Measurements from ENCODE around the gene TOM1L2.

TOM1L2 gene

DNA sequence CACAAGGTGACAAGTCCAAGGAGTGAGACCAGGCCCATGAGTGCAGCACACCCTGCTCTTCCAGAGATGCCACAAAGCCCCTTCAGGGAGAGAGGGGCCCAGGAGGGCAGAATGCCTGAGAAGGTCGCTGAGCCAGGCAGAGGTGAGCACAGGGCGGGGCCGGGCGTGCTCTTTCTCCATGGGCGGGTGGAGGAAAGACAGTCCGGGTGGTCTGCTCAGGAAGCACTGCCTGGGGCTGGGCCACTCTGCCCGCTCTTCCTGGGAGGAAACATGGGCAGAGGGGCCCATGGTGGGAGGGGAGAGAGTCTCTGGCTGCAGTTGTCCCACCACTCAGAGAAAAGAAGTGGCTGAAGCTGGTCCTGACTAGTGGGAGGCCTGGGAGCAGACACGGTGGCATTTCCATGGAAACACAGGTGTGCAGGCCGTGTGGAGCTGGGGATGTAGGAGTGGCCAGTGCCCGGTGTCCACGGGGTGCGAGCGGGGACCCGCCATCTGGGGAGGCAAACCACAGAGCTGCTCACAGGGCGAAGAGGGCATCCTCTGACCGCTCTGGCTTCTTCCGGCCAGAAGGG, 125.0 kb downstream of the TOM1L2 start:
- no peaks in the 10 kb centered on the region for H3K36me3 ChIP-seq (replicated peaks)
- peaks cover 5% of the 10 kb centered on the region; the same call in 1 of the 2 replicates for H3K4me1 ChIP-seq
- H3K27me3 ChIP-seq (ENCODE audit: low read depth) = no peaks in the 10 kb centered on the region
- no peaks in the 10 kb centered on the region for H3K9me3 ChIP-seq
- DNase-seq (ENCODE audit: low spot score in 2 of 2) = no peak
- in situ Hi-C loops (cut with MboI; ENCODE audit: low sequenced_read_pairs) = no loop called here
- no peak overlapping the region for H3K4me3 ChIP-seq

DNA sequence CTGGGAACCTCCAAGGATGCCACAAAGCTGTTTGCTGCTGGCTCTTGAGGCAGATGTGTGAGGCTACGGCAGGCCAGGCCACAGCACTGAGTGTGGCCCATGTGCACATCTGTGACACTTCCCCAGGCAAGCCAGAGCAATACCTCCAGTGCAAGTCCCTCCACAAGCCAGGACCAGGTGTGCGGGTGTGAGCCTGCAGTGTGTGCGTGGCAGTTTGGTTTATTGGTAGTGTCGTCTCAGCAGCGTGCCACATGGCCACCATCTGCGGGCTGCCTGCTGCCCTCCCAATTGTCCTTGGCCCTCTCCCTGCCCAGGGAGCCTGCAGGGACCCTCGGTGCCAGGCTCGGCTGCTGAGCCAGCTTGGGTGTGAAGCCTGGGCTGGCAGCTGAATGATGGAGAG, 125.6 kb downstream of the TOM1L2 start:
- Histone ChIP-seq H3K27me3 (ENCODE audit: low read depth) (no peaks in the 10 kb centered on the region), H3K4me3 (no peak overlapping the region), H3K36me3 (replicated peaks) (no peaks in the 10 kb centered on the region), H3K4me1 (peaks cover 5% of the 10 kb centered on the region; the same call in 1 of the 2 replicates), H3K9me3 (no peaks in the 10 kb centered on the region)
- in situ Hi-C loops (cut with MboI; ENCODE audit: low sequenced_read_pairs) = no loop called here
- DNase-seq (ENCODE audit: low spot score in 2 of 2) = no peak

DNA sequence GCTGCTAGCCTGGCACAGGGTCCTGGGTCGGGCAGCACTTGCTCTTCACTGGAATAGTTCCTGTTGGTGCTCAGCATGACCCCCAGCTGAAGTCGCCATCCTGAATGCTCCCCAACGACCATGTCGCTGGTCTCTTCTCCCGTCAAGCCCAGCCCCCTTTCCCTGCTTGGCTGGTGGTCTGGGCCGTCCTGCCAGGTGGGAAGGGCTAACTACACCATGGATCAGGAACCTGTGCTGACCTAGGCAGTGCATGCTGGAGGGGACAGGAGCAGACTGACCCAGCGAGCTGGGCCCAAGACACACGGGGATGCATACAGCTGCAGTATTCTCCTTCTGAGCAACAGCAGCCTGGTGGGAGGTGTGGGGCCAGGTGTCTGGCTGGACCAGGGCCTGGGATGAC, 126.2 kb downstream of the TOM1L2 start:
- DNase-seq (ENCODE audit: low spot score in 2 of 2) = no peak
- Histone ChIP-seq H3K36me3 (replicated peaks) (no peaks in the 10 kb centered on the region), H3K9me3 (no peaks in the 10 kb centered on the region), H3K27me3 (ENCODE audit: low read depth) (no peaks in the 10 kb centered on the region), H3K4me3 (no peak overlapping the region), H3K4me1 (peaks cover 7% of the 10 kb centered on the region)
- in situ Hi-C loops (cut with MboI; ENCODE audit: low sequenced_read_pairs) = no loop called here

DNA sequence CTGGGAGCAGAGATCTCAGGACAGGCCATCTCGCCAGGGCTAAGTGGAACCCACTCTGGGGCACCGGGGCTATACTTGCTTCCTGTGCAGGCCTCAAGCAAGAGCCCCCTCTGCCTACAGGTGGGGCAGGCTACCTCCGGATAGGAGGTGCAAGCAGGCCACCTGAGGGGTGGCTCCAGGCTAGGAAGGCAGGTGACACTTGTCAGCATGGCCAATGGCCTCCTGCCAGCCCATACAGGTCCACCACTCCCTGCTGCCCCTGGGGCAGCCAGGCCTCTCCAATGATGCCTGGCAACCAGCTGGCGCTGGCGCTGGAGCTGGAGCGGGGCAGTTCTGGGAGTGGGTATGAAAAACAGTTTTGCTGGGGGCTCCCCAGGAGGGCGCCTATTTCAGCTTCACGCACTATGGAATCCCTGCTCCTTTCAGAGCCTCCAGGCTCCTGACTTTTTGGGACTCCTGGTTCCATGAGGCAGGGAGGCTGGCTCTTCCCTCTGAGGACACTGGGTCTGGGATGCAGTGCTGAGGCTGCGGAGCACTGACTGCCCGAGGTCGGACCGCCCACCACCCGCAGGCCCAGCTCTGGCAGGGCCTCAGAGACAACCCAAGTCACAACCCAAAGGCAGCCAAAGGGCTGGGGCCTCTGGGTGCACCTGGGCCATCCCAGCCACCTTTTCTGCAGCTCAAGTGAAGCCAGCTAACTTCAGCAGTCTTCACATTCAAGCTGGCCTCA, 127.0 kb downstream of the TOM1L2 start:
- Histone ChIP-seq H3K27me3 (ENCODE audit: low read depth) (no peaks in the 10 kb centered on the region), H3K9me3 (no peaks in the 10 kb centered on the region), H3K36me3 (replicated peaks) (no peaks in the 10 kb centered on the region), H3K4me3 (no peak overlapping the region), H3K4me1 (peaks cover 13% of the 10 kb centered on the region)
- no peak for DNase-seq (ENCODE audit: low spot score in 2 of 2)
- in situ Hi-C loops (cut with MboI; ENCODE audit: low sequenced_read_pairs) = no loop called here

DNA sequence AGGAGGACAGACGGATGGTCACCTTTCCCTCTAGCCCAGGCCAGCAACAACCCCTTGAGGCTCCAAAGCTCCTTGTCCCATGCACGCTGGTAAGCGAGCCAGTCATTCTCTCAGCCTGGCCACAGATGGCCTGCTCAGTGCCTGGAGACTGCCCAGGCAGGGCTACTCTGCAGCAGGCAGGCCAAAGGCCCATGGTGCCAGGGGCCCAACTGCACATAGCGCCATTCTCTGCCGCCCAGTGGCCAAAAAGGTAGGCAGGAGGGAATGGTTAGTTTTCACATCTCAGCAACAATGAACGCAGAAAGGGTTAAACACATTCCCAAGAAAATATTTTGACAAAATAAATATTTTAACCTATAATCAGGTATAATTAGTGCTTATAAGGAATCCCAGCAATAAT, 127.7 kb downstream of the TOM1L2 start:
- H3K4me1 ChIP-seq = peaks cover 13% of the 10 kb centered on the region
- H3K4me3 ChIP-seq = no peak overlapping the region
- H3K36me3 ChIP-seq (replicated peaks) = no peaks in the 10 kb centered on the region
- no peaks in the 10 kb centered on the region for H3K27me3 ChIP-seq (ENCODE audit: low read depth)
- in situ Hi-C loops (cut with MboI; ENCODE audit: low sequenced_read_pairs) = no loop called here
- H3K9me3 ChIP-seq = no peaks in the 10 kb centered on the region
- DNase-seq (ENCODE audit: low spot score in 2 of 2) = no peak

DNA sequence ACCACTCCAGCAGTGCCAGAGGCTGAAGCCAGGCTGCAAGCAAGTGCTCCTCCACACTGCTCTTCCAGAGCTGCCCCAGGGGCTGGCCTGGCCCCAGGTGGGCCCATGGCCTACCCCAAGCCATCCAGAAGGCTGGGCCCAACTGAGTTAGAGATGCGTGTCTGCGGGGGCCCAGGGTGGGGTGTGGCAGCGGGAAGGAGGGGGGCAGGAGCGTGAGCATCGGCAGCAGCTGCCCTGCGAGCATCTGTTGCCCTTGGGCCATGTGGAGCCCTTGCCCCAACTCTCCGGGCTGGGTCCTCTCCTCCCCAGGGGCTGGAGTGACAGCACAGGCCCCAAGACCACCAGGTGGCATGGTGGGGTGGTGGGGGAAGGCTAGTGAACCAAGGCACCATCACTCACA, 128.1 kb downstream of the TOM1L2 start:
- H3K4me3 ChIP-seq = no peak overlapping the region
- H3K9me3 ChIP-seq = no peaks in the 10 kb centered on the region
- peaks cover 17% of the 10 kb centered on the region for H3K4me1 ChIP-seq
- DNase-seq (ENCODE audit: low spot score in 2 of 2) = no peak
- no peaks in the 10 kb centered on the region for H3K36me3 ChIP-seq (replicated peaks)
- no peaks in the 10 kb centered on the region for H3K27me3 ChIP-seq (ENCODE audit: low read depth)
- in situ Hi-C loops (cut with MboI; ENCODE audit: low sequenced_read_pairs) = no loop called here

DNA sequence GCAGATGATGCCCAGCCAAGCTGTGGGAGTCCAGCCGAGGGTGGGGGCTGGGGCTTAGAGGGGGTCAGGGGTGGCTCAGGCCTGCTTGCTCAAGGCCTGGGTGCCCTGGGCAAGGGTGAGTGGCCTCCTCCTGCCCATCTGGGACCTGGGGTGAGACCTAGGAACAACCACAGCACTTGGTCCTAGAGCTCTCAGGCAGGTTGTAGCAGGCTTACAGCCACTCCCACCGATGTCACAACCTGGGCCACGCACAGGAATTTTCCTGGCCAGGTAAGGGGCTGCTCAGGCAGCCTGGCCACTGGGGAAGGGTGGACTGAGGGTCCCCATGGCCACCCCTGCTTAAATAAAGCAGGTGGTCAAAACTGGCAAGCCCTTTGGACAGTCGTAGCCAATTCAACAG, 129.1 kb downstream of the TOM1L2 start:
- Histone ChIP-seq H3K4me3 (no peak overlapping the region), H3K9me3 (no peaks in the 10 kb centered on the region), H3K27me3 (ENCODE audit: low read depth) (no peaks in the 10 kb centered on the region), H3K4me1 (peaks cover 27% of the 10 kb centered on the region), H3K36me3 (replicated peaks) (no peaks in the 10 kb centered on the region)
- in situ Hi-C loops (cut with MboI; ENCODE audit: low sequenced_read_pairs) = no loop called here
- DNase-seq (ENCODE audit: low spot score in 2 of 2) = no peak

DNA sequence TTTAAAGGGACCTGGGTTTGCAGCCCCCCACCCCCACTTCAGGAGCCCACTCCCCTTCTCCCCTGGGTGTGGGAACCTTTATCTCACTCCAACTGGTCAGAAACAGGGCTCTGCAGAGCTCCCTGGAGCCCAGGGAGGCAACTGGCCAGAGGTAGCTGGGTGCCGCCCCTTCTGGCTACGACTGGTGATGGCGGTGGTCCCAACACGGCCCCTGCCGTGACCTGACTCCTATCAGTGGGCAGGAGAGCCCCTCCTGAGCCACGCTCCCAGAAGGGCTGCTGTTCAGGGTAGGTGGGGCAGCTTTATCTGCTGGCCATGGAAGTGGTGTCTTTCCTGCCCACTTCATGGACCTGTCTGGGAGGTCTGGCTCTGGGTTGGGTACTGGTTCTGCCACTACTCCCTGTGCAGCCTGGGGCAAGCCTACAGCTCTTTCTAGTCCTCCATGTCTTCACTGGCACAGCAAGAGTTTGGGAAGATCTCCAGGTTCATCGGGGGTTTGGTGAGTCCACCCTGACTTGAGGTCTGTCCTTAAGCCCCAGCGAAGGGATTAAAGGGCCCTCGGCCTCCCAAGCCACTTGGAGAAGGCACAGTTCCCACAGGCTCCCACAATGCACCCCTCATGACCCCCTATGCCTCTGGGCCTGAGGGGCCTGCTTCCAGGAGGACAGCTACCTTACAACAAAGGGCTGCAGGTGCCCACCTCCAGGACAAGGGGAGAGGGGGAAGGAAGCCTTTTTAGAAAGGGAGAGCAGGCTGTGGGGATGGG, 129.9 kb downstream of the TOM1L2 start:
- H3K36me3 ChIP-seq (replicated peaks) = no peaks in the 10 kb centered on the region
- no peaks in the 10 kb centered on the region for H3K9me3 ChIP-seq
- in situ Hi-C loops (cut with MboI; ENCODE audit: low sequenced_read_pairs) = no loop called here
- DNase-seq (ENCODE audit: low spot score in 2 of 2) = no peak
- peaks cover 35% of the 10 kb centered on the region for H3K4me1 ChIP-seq
- H3K27me3 ChIP-seq (ENCODE audit: low read depth) = no peaks in the 10 kb centered on the region
- no peak overlapping the region for H3K4me3 ChIP-seq

DNA sequence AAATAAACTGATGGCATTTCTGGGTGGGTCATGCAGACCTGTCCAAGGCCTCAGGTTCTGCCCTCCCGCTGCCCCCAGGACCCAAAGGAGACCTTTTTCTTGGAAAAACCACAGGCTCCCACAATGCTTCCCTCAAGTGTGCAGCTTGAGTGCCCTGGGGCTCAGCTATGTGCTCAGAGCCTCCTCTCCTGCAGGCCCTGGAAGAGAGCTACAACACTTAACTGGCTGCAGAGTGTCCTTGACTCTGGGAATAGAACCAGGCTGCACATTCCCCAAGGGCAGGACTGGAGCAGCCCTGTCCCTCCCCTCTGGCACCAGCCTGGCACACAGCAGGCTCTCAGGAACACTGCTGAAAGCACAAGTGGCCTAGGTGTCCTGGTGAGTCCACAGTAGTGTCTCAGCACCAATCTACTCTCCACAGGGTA, 130.6 kb downstream of the TOM1L2 start:
- Histone ChIP-seq H3K4me3 (no peak overlapping the region), H3K9me3 (no peaks in the 10 kb centered on the region), H3K27me3 (ENCODE audit: low read depth) (no peaks in the 10 kb centered on the region), H3K4me1 (peaks cover 38% of the 10 kb centered on the region), H3K36me3 (replicated peaks) (no peaks in the 10 kb centered on the region)
- DNase-seq (ENCODE audit: low spot score in 2 of 2) = no peak
- in situ Hi-C loops (cut with MboI; ENCODE audit: low sequenced_read_pairs) = no loop called here

DNA sequence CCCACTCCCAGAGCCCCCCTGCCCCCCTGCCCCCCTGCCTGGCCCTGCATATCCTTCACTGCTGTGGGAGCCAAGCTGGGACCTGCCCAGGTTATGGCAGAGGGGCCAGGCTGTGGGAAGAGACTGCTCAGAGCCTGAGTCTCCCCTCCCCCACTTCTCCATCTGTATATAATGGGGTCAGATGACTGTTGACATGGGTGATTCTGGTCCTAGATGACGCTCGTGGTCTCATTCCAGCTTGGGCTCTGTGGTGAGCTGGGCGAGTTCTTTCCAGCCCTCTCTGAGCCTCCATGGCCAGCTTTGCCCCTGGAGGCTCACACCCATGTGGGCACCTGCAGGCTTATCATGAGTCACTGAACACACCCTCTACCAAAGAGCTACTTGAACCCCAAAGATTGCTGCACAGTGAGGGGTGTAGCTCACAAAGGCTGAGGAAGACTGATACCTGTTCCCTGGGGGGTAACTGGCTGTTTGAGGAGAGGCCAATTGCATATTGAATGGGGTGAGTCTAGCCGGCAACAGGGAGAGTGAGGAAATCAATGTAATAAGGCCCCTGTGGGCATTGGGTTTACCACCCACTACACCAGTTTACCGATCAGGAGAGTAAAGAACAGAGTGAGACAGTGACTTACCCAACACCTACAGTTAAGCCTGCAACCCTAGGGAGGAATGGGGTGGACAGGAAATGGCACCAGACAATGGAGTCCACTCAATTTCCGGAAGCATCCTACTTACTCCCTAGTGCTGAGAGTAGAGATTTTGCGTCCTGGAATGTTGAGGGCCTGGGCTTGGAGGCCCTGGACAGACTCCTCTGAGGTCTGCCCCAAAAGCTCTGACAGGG, 131.2 kb downstream of the TOM1L2 start:
- Histone ChIP-seq H3K36me3 (replicated peaks) (no peaks in the 10 kb centered on the region), H3K4me1 (peaks cover 39% of the 10 kb centered on the region), H3K9me3 (no peaks in the 10 kb centered on the region), H3K27me3 (ENCODE audit: low read depth) (no peaks in the 10 kb centered on the region), H3K4me3 (no peak overlapping the region)
- in situ Hi-C loops (cut with MboI; ENCODE audit: low sequenced_read_pairs) = no loop called here
- DNase-seq (ENCODE audit: low spot score in 2 of 2) = peak in 1 of 2 experiments; percentile 42

DNA sequence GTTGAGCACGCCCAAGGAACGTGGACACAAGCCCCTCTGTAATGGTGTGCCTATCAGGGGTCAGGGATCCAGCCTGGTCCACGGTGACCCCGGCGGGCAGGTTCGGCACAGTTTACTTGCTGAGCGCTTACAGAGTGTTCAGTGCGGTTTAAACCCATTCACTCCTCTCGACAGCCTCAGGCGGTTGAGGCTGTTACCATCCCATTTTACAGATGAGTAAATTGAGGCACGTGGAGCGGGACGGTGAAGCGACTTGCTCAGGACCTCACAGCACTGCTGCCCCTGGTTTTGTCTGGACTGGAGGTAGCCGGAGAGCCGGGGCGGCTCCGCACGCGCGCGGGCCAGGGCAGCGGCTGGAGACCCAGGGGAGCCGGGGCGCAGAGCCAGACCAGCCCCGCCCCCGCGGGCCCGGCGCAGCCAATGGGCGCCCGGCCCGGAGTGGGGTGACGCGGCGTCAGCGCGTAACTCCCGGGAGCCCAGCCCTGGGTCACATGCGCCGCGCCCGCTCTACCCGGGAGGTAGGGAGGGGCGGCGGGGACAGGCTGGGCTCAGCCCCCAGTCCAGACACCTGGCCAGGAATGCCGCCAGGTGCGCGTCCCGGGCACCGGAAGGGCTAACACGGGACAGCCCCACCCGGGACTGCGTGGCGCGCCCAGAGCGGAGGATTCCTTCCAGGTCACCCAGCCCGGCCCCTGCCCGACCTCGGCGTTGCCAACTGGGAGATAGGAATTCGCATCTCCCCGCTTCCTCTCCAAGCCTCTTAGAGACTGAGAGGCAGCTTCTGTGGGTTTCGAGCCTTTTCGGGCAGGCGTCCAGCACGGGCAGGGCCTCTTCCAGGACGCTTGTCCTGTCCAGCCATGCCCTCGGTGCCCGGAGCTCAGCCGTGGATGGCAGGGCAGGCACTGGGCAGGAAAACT, 132.2 kb downstream of the TOM1L2 start:
- Histone ChIP-seq H3K4me1 (peaks cover 48% of the 10 kb centered on the region), H3K27me3 (ENCODE audit: low read depth) (no peaks in the 10 kb centered on the region), H3K36me3 (replicated peaks) (peaks cover 7% of the 10 kb centered on the region), H3K4me3 (peak overlapping the region; percentile 37), H3K9me3 (no peaks in the 10 kb centered on the region)
- in situ Hi-C loops (cut with MboI; ENCODE audit: low sequenced_read_pairs) = no loop called here
- peak; percentile 82 to 89 for DNase-seq (ENCODE audit: low spot score in 2 of 2)

DNA sequence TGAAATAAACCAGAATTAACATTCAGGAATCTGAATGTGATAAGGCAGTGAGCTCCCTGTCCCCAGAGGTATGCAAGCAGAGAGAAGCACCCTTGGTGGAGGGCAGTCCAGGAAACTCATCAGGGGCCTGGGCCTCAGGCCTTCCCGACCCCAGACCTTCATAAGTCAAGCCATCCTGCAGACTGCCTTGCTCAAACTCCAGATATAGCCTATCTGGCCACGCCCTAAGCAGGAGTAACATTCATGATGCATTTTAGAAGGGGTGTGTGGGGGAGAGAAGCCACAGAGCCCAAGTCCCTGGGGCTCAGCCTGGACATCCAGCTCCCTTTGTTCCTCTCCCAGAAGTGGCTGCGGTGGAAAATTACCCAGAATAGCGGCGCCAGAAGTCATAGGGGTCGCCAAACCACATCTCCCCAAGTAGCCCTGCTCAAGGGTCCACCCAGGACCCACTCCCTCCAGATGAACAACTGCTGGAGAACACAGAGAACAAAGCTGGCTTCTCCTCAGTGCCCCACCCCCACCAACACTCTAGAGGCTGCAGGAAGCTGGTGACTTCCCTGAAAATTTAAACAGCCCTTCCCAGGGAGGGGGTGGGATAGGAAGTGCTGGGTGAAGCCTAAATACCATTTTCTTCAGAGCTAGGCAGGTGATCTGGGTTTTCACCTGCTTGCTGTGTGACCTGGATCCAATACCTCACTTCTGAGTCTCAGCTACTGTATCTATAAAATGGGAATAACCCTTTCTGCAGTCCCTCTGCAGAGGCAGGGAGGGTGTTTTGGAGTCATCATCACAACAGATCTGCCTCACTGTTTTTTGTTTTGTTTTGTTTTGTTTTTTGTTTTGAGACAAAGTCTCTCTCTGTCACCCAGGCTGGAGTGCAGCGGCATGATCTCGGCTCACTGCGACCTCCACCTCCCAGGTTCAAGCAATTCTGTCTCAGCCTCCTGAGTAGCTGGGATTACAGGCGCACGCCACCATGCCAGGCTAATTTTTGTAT, 133.9 kb downstream of the TOM1L2 start:
- H3K4me3 ChIP-seq = no peak overlapping the region
- H3K36me3 ChIP-seq (replicated peaks) = peaks cover 10% of the 10 kb centered on the region
- DNase-seq (ENCODE audit: low spot score in 2 of 2) = peak; percentile 28 to 82
- H3K4me1 ChIP-seq = peaks cover 58% of the 10 kb centered on the region
- no peaks in the 10 kb centered on the region for H3K27me3 ChIP-seq (ENCODE audit: low read depth)
- no peaks in the 10 kb centered on the region for H3K9me3 ChIP-seq
- in situ Hi-C loops (cut with MboI; ENCODE audit: low sequenced_read_pairs) = no loop called here
